ENCODE data around the gene CDX2. TPM values are rescaled to one million over a fixed set of nuclear protein-coding genes. Genes with fewer than 3 reads are reported as not detected.

The CDX2 gene
- total and polyA plus RNA-seq, 8 donors = 2.8 to 6.9 (median 4.8) TPM

- H3K4me3 ChIP-seq = peak overlapping the region in 3 of 4 donors; percentile 14 to 83 (median 68)
- TF ChIP-seq CTCF (IDR thresholded peaks at IDR 0.05) = no peak
- FAIRE-seq (no peak), ATAC-seq (no peak), DNase-seq (peak in 5 of 6 donors; percentile 5 to 75 (median 57))
- peak overlapping the region; percentile 39 to 87 (median 80) for H3K27ac ChIP-seq
- intact Hi-C loops (cut with DNase I) = no loop called here
- peaks cover 0 to 6% (median 0%) of the 10 kb centered on the region in 3 donors for H3K36me3 ChIP-seq
- H3K9me3 ChIP-seq = no peaks in the 10 kb centered on the region
- 50 to 61% methylated on average over 44 to 48 of the region's 48 CpGs for WGBS, 2 donors
- H3K27me3 ChIP-seq = no peaks in the 10 kb centered on the region
- peaks cover 0 to 5% (median 0%) of the 10 kb centered on the region in 3 donors for H3K4me1 ChIP-seq
Measured at GRCh38 chr13:27923794-27924528, 45.2 kb downstream of the CDX2 start.

- H3K4me3 ChIP-seq = peak overlapping the region in 3 of 4 donors; percentile 68 to 86 (median 83)
- H3K27ac ChIP-seq = peak overlapping the region; percentile 32 to 87 (median 80)
- FAIRE-seq (no peak), ATAC-seq (no peak), DNase-seq (no peak)
- no peaks in the 10 kb centered on the region for H3K27me3 ChIP-seq
- H3K9me3 ChIP-seq = no peaks in the 10 kb centered on the region
- 59 to 65% methylated on average over 24 of the region's 24 CpGs for WGBS, 2 donors
- H3K36me3 ChIP-seq = peaks cover 0 to 6% (median 0%) of the 10 kb centered on the region in 3 donors
- no peak for TF ChIP-seq CTCF (IDR thresholded peaks at IDR 0.05)
- peaks cover 0 to 10% (median 0%) of the 10 kb centered on the region in 3 donors for H3K4me1 ChIP-seq
- intact Hi-C loops (cut with DNase I) = no loop called here
Measured at GRCh38 chr13:27922883-27923612, 46.1 kb downstream of the CDX2 start.

- H3K4me3 ChIP-seq = peak overlapping the region; percentile 68 to 86 (median 80)
- ATAC-seq (no peak), FAIRE-seq (no peak), DNase-seq (no peak)
- intact Hi-C loops (cut with DNase I) = no loop called here
- H3K4me1 ChIP-seq = peaks cover 0 to 10% (median 0%) of the 10 kb centered on the region in 3 donors
- WGBS, 2 donors = 56 to 58% methylated on average over 39 of the region's 39 CpGs
- TF ChIP-seq CTCF (IDR thresholded peaks at IDR 0.05) = no peak
- peak overlapping the region; percentile 32 to 87 (median 80) for H3K27ac ChIP-seq
- H3K9me3 ChIP-seq = no peaks in the 10 kb centered on the region
- H3K27me3 ChIP-seq = no peaks in the 10 kb centered on the region
- H3K36me3 ChIP-seq = peaks cover 0 to 6% (median 0%) of the 10 kb centered on the region in 3 donors
Measured at GRCh38 chr13:27921961-27922882, 46.9 kb downstream of the CDX2 start.

GRCh38 chr13:27921421-27921960 is 47.6 kb downstream of the CDX2 start:
- peak in 2 of 4 donors; percentile 0 to 1 for ATAC-seq
- TF ChIP-seq CTCF (IDR thresholded peaks at IDR 0.05) = no peak
- no peaks in the 10 kb centered on the region for H3K27me3 ChIP-seq
- no peaks in the 10 kb centered on the region for H3K9me3 ChIP-seq
- H3K4me1 ChIP-seq = peaks cover 0 to 10% (median 0%) of the 10 kb centered on the region in 3 donors
- intact Hi-C loops (cut with DNase I) = no loop called here
- peak in 2 of 6 donors; percentile 57 to 66 for DNase-seq
- peaks cover 0 to 6% (median 0%) of the 10 kb centered on the region in 3 donors for H3K36me3 ChIP-seq
- WGBS, 2 donors = 19 to 27% methylated on average over 37 to 41 of the region's 41 CpGs
- FAIRE-seq = no peak
- peak overlapping the region; percentile 74 to 87 (median 81) for H3K27ac ChIP-seq
- peak overlapping the region; percentile 68 to 86 (median 80) for H3K4me3 ChIP-seq

All from pancreas (tissue), 10 donors.